ENCODE results near the gene DIPK1C. TPM values are rescaled to one million over a fixed set of nuclear protein-coding genes. Genes with fewer than 3 reads are reported as not detected.

DIPK1C gene
- total and polyA plus RNA-seq, 2 of the 4 experiments (the other 2 are of a cell fraction) = not detected

DNA sequence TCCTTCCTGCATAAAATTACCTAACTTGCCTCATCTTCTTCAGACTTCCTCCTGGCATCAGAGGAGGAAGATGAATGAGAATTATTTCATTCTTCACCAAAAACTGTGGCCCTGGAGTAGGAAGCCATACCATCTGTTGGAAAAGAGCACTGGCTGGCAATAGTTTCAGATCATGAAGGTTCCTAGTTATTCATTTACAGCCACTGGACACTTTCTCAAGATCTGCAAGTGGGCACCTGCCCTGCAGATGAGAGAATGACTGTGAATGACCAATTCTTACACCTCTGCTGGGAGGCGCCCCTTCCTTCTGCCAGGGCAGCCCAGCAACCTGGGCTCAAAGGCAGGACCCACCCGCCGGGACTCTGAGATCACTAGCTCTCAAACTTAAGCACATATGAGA, 13.0 kb downstream of the DIPK1C start:
- ChIA-PET CTCF (no interaction called here), POLR2A (ENCODE audit: unreplicated experiment) (no interaction called here)
- Histone ChIP-seq H2BK15ac (ENCODE audit: low read depth, low read length) (no peak overlapping the region), H3K27ac (ENCODE audit: insufficient read depth, low read length) (no peak overlapping the region), H3K14ac (replicated peaks; ENCODE audit: low read depth, low read length) (no peak overlapping the region), H3K23ac (ENCODE audit: low read depth, low read length) (no peak overlapping the region), H3K18ac (ENCODE audit: low read depth, low read length) (no peak overlapping the region), H3K9ac (ENCODE audit: low read depth, low read length) (no peak overlapping the region), H3K4ac (ENCODE audit: low read depth, low read length) (no peak overlapping the region), H3K9me3 (ENCODE audit: control insufficient read depth, insufficient read depth, low read length) (no peaks in the 10 kb centered on the region), H4K5ac (ENCODE audit: low read depth, low read length) (no peak overlapping the region), H3K27me3 (ENCODE audit: control insufficient read depth, insufficient read depth, low read length) (peaks cover 18% of the 10 kb centered on the region), H4K91ac (ENCODE audit: insufficient read depth, low read depth, low read length) (no peak overlapping the region), H2AFZ (replicated peaks; ENCODE audit: low read length, poor library complexity) (no peak overlapping the region), H2BK120ac (ENCODE audit: low read depth, low read length) (no peak overlapping the region), H4K8ac (ENCODE audit: low read depth in 2 of 2, low read length in 2 of 2) (no peak overlapping the region), H2AK5ac (ENCODE audit: low read depth, low read length) (no peak overlapping the region), H3K79me1 (ENCODE audit: low read depth in 1 of 2, low read length in 2 of 2) (no peaks in the 10 kb centered on the region), H3K56ac (ENCODE audit: extremely low read depth, insufficient read depth, low read length) (no peak overlapping the region), H3K4me2 (ENCODE audit: low read depth, low read length) (no peak overlapping the region), H3K4me1 (ENCODE audit: control insufficient read depth, insufficient read depth, low read length) (no peaks in the 10 kb centered on the region), H2BK5ac (ENCODE audit: low read depth, low read length, poor library complexity, severe bottlenecking) (no peak overlapping the region), H3K36me3 (ENCODE audit: control insufficient read depth, insufficient read depth, low read length) (no peaks in the 10 kb centered on the region), H2BK20ac (ENCODE audit: low read depth, low read length) (no peak overlapping the region), H3K4me3 (ENCODE audit: insufficient read depth, low read depth, low read length) (no peak overlapping the region), H3K9me1 (ENCODE audit: insufficient read depth, low read length) (no peaks in the 10 kb centered on the region), H2AK9ac (replicated peaks; ENCODE audit: low read depth, low read length, poor library complexity) (no peak overlapping the region), H4K20me1 (ENCODE audit: insufficient read depth, low read length) (no peaks in the 10 kb centered on the region)
- DNase-seq (no peak), ATAC-seq (ENCODE audit: low read depth) (no peak)
- in situ Hi-C loops (cut with MboI; ENCODE audit: low sequenced_read_pairs) = no loop called here
- TF ChIP-seq MAFK (IDR thresholded peaks at IDR 0.05; ENCODE audit: low read depth, low read length) = no peak
- TF ChIP-seq RAD21 (IDR thresholded peaks at IDR 0.05; ENCODE audit: low read length) = no peak
- no peak for TF ChIP-seq RFX5 (IDR thresholded peaks at IDR 0.05; ENCODE audit: low read depth, low read length)
- TF ChIP-seq, protein P1, sequence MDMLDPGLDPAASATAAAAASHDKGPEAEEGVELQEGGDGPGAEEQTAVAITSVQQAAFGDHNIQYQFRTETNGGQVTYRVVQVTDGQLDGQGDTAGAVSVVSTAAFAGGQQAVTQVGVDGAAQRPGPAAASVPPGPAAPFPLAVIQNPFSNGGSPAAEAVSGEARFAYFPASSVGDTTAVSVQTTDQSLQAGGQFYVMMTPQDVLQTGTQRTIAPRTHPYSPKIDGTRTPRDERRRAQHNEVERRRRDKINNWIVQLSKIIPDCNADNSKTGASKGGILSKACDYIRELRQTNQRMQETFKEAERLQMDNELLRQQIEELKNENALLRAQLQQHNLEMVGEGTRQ (IDR thresholded peaks at IDR 0.05; ENCODE audit: low read depth, low read length) = no peak
- TF ChIP-seq CEBPB (IDR thresholded peaks at IDR 0.05; ENCODE audit: low read depth, low read length) = no peak
- TF ChIP-seq FOS (IDR thresholded peaks at IDR 0.05; ENCODE audit: low read depth, low read length) = no peak
- no peak for TF ChIP-seq NFE2L2 (IDR thresholded peaks at IDR 0.05; ENCODE audit: low read depth, low read length)
- TF ChIP-seq, protein P2, sequence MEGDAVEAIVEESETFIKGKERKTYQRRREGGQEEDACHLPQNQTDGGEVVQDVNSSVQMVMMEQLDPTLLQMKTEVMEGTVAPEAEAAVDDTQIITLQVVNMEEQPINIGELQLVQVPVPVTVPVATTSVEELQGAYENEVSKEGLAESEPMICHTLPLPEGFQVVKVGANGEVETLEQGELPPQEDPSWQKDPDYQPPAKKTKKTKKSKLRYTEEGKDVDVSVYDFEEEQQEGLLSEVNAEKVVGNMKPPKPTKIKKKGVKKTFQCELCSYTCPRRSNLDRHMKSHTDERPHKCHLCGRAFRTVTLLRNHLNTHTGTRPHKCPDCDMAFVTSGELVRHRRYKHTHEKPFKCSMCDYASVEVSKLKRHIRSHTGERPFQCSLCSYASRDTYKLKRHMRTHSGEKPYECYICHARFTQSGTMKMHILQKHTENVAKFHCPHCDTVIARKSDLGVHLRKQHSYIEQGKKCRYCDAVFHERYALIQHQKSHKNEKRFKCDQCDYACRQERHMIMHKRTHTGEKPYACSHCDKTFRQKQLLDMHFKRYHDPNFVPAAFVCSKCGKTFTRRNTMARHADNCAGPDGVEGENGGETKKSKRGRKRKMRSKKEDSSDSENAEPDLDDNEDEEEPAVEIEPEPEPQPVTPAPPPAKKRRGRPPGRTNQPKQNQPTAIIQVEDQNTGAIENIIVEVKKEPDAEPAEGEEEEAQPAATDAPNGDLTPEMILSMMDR (conservative IDR thresholded peaks at IDR 0.05; ENCODE audit: low read depth, low read length) = no peak
- TF ChIP-seq, protein P3, sequence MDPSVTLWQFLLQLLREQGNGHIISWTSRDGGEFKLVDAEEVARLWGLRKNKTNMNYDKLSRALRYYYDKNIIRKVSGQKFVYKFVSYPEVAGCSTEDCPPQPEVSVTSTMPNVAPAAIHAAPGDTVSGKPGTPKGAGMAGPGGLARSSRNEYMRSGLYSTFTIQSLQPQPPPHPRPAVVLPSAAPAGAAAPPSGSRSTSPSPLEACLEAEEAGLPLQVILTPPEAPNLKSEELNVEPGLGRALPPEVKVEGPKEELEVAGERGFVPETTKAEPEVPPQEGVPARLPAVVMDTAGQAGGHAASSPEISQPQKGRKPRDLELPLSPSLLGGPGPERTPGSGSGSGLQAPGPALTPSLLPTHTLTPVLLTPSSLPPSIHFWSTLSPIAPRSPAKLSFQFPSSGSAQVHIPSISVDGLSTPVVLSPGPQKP (IDR thresholded peaks at IDR 0.05; ENCODE audit: borderline replicate concordance, low read depth, low read length) = no peak
- intact Hi-C loops (cut with micrococcal nuclease) = no loop called here
- dilution Hi-C loops (cut with HindIII; ENCODE audit: low sequenced_read_pairs, unreplicated experiment) = no loop called here
- BruUV-seq (replicated peaks) = no TSS peak
- WGBS, 2 experiments (ENCODE audit: extremely low coverage in 2 of 2, insufficient read length in 1 of 2) = no CpG with 5 or more reads among the region's 3 CpGs

Data from IMR-90 (cell line).